B cell (primary cell): ENCODE results near the gene RMND1. TPM values are rescaled to one million over a fixed set of nuclear protein-coding genes. Genes with fewer than 3 reads are reported as not detected.

Experiments
- ATAC-seq: fragments of 200-7000 bp; cut with Tn5 transposase; one replicate; pipeline ENCODE4 v1.10.0; 2021; ENCODE audit warnings: low read depth, mild to moderate bottlenecking, moderate number of reproducible peaks, moderate library complexity
- CTCF ChIA-PET: fragments of 350-600 bp; sonication (Branson Sonifier 250); formaldehyde crosslinking; loops from one replicate; lab custom pipeline; 2021; ENCODE audit warnings: antibody characterized with exemption, inconsistent platforms; lab: Charles Lee
- POLR2A ChIA-PET: fragments of 350-600 bp; sonication (Branson Sonifier 250); formaldehyde crosslinking; loops from one replicate; lab custom pipeline; 2021; ENCODE audit warnings: antibody characterized with exemption; lab: Charles Lee
- DNase-seq: peaks from one replicate; pipeline ENCODE4 v3.0.0; 2013
- H2AFZ ChIP-seq: 2 replicates; pipeline ENCODE4 v1.6.1; 2012; ENCODE audit warnings: mild to moderate bottlenecking, low read depth, low read length; ENCODE audit not compliant: insufficient read depth, poor library complexity, severe bottlenecking
- H3K27ac ChIP-seq, 2 donors: 1 replicate in 1 of 2; 2 replicates in 1 of 2; pipeline ENCODE4 v1.5.1; 2012 to 2013; ENCODE audit warnings: low read length in 2 of 2, mild to moderate bottlenecking in 2 of 2, moderate library complexity in 1 of 2
- H3K27me3 ChIP-seq, 4 experiments: fragments of 200-600 bp in 1 of 4; sonication (generic) in 1 of 4; replicated peaks in 1 of 4; 1 replicate in 2 of 4; 2 replicates in 2 of 4; pipeline versions ENCODE4 v1.6.1 to v1.7.0; 2013 to 2016; ENCODE audit warnings: low read length in 3 of 4, mild to moderate bottlenecking in 2 of 4, mixed read lengths in 1 of 4, moderate library complexity in 1 of 4; ENCODE audit not compliant: insufficient read depth in 4 of 4, control insufficient read depth in 3 of 4; ENCODE audit errors: control extremely low read depth in 1 of 4
- H3K36me3 ChIP-seq, 2 experiments: replicated peaks in 1 of 2; 1 replicate in 1 of 2; 2 replicates in 1 of 2; pipeline versions ENCODE4 v1.6.1 to v1.7.1; 2013; ENCODE audit warnings: low read length in 1 of 2; ENCODE audit not compliant: insufficient read depth in 2 of 2, control insufficient read depth in 1 of 2; ENCODE audit errors: control extremely low read depth in 1 of 2, extremely low read depth in 1 of 2
- H3K4me1 ChIP-seq, 2 donors: fragments of 200-600 bp in 1 of 2; sonication (generic) in 1 of 2; 1 replicate in 1 of 2; 2 replicates in 1 of 2; pipeline versions ENCODE4 v1.5.1 to v1.6.1; 2013 to 2017; ENCODE audit warnings: low read length in 2 of 2; ENCODE audit not compliant: control insufficient read depth in 2 of 2, insufficient read depth in 2 of 2
- H3K4me2 ChIP-seq: replicated peaks from 2 replicates; pipeline ENCODE3; 2012; ENCODE audit warnings: mild to moderate bottlenecking, low read depth, low read length; ENCODE audit not compliant: poor library complexity, severe bottlenecking
- H3K4me3 ChIP-seq, 5 experiments: fragments of 200-600 bp in 1 of 5; sonication (generic) in 1 of 5; 1 replicate in 3 of 5; 2 replicates in 2 of 5; pipeline versions ENCODE4 v1.5.1 to v1.7.0; 2011 to 2016; ENCODE audit warnings: low read length in 4 of 5, mild to moderate bottlenecking in 4 of 5, low read depth in 2 of 5, control low read depth in 1 of 5, moderate library complexity in 1 of 5; ENCODE audit not compliant: insufficient read depth in 1 of 5; ENCODE audit errors: control extremely low read depth in 1 of 5, extremely low read depth in 1 of 5
- H3K79me2 ChIP-seq: fragments of 200-600 bp; sonication (generic); one replicate; pipeline ENCODE4 v1.6.0; 2016; ENCODE audit warnings: low read length; ENCODE audit not compliant: control insufficient read depth, insufficient read depth
- H3K9ac ChIP-seq: fragments of 200-600 bp; sonication (generic); 2 replicates; pipeline ENCODE4 v1.6.1; 2017; ENCODE audit warnings: mild to moderate bottlenecking, low read length, moderate library complexity
- H3K9me3 ChIP-seq, 3 donors: one replicate each; pipeline versions ENCODE4 v1.6.1 to v1.7.1; 2013; ENCODE audit warnings: low read length in 2 of 3; ENCODE audit not compliant: control insufficient read depth in 2 of 3, insufficient read depth in 1 of 3; ENCODE audit errors: control extremely low read depth in 1 of 3
- H4K20me1 ChIP-seq: 2 replicates; pipeline ENCODE4 v1.6.0; 2012; ENCODE audit warnings: mild to moderate bottlenecking, low read length; ENCODE audit not compliant: insufficient read depth, control insufficient read depth, poor library complexity, severe bottlenecking
- H3K27ac Mint-ChIP-seq: one replicate; pipeline ENCODE4 v1.8.0; 2021; ENCODE audit warnings: mixed read lengths
- H3K27me3 Mint-ChIP-seq: one replicate; pipeline ENCODE4 v1.8.0; 2021; ENCODE audit warnings: mixed read lengths
- H3K4me1 Mint-ChIP-seq: one replicate; pipeline ENCODE4 v1.8.0; 2021; ENCODE audit warnings: mixed read lengths
- H3K4me3 Mint-ChIP-seq: one replicate; pipeline ENCODE4 v1.8.0; 2021; ENCODE audit warnings: mixed read lengths
- H3K9me3 Mint-ChIP-seq: one replicate; pipeline ENCODE4 v1.8.0; 2022; ENCODE audit warnings: mixed read lengths; ENCODE audit not compliant: insufficient read depth
- EZH2 ChIP-seq: IDR thresholded peaks from 2 replicates; pipeline ENCODE4 v1.6.1; 2012; ENCODE audit warnings: borderline replicate concordance, low read depth, mild to moderate bottlenecking, moderate library complexity, low read length; ENCODE audit not compliant: insufficient read depth, poor library complexity, severe bottlenecking
- WGBS: methylation state at CpG from one replicate; pipeline ENCODE4 v1.1.5; 2013; ENCODE audit warnings: missing lambda C conversion rate; ENCODE audit not compliant: insufficient coverage; 5-methylcytosine and 5-hydroxymethylcytosine counted together
- intact Hi-C: fragments of 100-400 bp; cut with micrococcal nuclease; formaldehyde crosslinking; loops from one replicate; pipeline ENCODE4 v1.10.0; 2022
- polyA plus RNA-seq: library from polyadenylated mRNA; depleted of rRNA; stranded (reverse); fragments of >200 nt; gene quantifications from 2 replicates; pipeline ENCODE4 v1.2.3, GENCODE V29; 2012
- total RNA-seq, 2 donors: library from RNA; stranded (reverse); fragments of 120-200 nt in 1 of 2; gene quantifications; 1 replicate in 1 of 2; 2 replicates in 1 of 2; pipeline versions ENCODE4 v1.2.3 to v1.2.4, GENCODE V29; 2013 to 2022
- TF ChIP-seq, protein P1 (sequence below): fragments of 200-600 bp; IDR thresholded peaks from one replicate; pipeline ENCODE4 v1.8.0; 2022; ENCODE audit warnings: antibody characterized with exemption, mild to moderate bottlenecking

Gene RMND1
- total and polyA plus RNA-seq, 2 donors (not counting 1 experiment from before 2014, with no cell fraction given) = 4.3 to 15.7 TPM

DNA sequence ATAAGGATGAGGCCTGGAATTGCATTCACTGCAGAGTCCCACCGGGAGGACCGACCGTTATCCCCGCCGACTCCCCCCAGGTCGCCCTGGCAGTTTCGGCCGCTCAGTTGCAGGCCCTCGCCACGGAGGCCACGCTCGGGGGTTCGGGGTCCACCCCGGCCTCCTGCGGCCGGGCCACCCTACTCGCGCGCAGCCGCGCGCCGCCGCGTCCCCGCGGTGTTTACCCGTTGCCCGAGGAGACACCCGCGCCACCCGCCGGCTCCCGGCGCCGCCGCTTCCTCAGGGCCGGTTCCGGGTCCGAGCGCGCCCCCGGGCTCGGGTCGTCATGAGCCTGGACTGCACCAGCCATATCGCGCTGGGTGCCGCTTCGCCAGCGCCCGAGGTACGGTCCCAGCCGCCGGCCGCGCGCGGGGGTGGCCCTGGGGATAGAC, 41.9 kb upstream of the RMND1 start, which contains the start of gene CCDC170:
TSS of gene CCDC170 (plus strand) at position 214 of the 431 bp plus-strand sequence. CDS start at position 326, 112 bp downstream.
- peak within 1 kb of the TSS; percentile 64 for H2AFZ ChIP-seq
- 2% methylated on average over 58 of the region's 58 CpGs for WGBS

DNA sequence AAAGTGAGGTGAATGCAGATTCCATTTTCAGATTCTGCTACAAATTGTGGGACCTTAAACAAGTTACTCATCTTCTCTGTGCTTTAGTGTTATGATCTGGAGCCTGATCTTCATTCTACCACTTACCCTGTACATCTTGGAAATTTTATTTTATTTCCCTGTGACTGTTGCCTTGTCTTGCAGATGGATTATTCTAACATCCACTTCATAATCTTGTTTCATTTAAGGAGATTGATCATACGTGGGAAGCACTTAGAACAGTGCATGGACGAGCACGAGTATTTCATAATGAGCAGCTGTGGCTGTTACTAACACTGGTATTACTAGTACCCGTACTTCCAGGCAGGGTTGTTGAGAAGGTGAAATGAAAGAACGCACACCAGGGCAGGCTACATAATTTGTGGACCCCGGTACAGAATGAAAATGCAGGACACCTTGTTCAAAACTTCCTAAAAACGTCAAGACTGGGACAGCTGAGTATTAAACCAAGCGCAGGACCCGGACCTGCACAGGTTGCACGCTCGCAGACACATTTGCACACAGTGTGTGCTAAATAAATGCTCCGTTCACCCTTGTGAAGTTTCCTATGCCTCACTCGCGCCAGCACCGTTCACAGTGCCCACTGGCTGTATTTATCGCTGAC, 41.4 kb upstream of the RMND1 start:
- DNase-seq (no peak), ATAC-seq (no peak)
- TF ChIP-seq EZH2 = no peak
- TF ChIP-seq, protein P1, sequence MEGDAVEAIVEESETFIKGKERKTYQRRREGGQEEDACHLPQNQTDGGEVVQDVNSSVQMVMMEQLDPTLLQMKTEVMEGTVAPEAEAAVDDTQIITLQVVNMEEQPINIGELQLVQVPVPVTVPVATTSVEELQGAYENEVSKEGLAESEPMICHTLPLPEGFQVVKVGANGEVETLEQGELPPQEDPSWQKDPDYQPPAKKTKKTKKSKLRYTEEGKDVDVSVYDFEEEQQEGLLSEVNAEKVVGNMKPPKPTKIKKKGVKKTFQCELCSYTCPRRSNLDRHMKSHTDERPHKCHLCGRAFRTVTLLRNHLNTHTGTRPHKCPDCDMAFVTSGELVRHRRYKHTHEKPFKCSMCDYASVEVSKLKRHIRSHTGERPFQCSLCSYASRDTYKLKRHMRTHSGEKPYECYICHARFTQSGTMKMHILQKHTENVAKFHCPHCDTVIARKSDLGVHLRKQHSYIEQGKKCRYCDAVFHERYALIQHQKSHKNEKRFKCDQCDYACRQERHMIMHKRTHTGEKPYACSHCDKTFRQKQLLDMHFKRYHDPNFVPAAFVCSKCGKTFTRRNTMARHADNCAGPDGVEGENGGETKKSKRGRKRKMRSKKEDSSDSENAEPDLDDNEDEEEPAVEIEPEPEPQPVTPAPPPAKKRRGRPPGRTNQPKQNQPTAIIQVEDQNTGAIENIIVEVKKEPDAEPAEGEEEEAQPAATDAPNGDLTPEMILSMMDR = no peak
- peak overlapping the region; percentile 72 for H3K4me3 Mint-ChIP-seq
- no peak overlapping the region for H3K27ac Mint-ChIP-seq
- Histone ChIP-seq H3K27ac (no peak overlapping the region), H4K20me1 (no peaks in the 10 kb centered on the region), H3K9ac (peak overlapping the region; percentile 51), H3K79me2 (no peaks in the 10 kb centered on the region), H3K4me3 (peak overlapping the region in 4 of 5 experiments; percentile 32 to 60 (median 41)), H2AFZ (peak overlapping the region; percentile 64), H3K4me2 (peak overlapping the region; percentile 83), H3K27me3 (peaks cover 0 to 32% (median 22%) of the 10 kb centered on the region in 4 experiments), H3K4me1 (peaks cover 14 to 15% of the 10 kb centered on the region in 2 donors), H3K9me3 (no peaks in the 10 kb centered on the region), H3K36me3 (no peaks in the 10 kb centered on the region)
- POLR2A ChIA-PET = no interaction called here
- intact Hi-C loops = no loop called here
- WGBS = 61% methylated on average over 15 of the region's 16 CpGs
- no peaks in the 10 kb centered on the region for H3K9me3 Mint-ChIP-seq
- H3K4me1 Mint-ChIP-seq = peaks cover 19% of the 10 kb centered on the region
- peaks cover 47% of the 10 kb centered on the region for H3K27me3 Mint-ChIP-seq
- CTCF ChIA-PET = no interaction called here

More for the DNA sequence above, 41.9 kb upstream of the RMND1 start, which contains the start of gene CCDC170:
- Histone ChIP-seq H4K20me1 (no peaks in the 10 kb centered on the region), H3K27ac (no peak within 1 kb of the TSS), H3K9me3 (no peaks in the 10 kb centered on the region), H3K27me3 (peaks cover 0 to 32% (median 22%) of the 10 kb centered on the region in 4 experiments), H3K9ac (peak within 1 kb of the TSS; percentile 51), H3K79me2 (no peaks in the 10 kb centered on the region), H3K36me3 (no peaks in the 10 kb centered on the region), H3K4me1 (peaks cover 14 to 15% of the 10 kb centered on the region in 2 donors), H3K4me3 (peak within 1 kb of the TSS; percentile 19 to 60 (median 35)), H3K4me2 (peak within 1 kb of the TSS; percentile 83)
- Mint-ChIP-seq H3K4me3 (peak within 1 kb of the TSS; percentile 80), H3K4me1 (peaks cover 21% of the 10 kb centered on the region), H3K9me3 (no peaks in the 10 kb centered on the region), H3K27me3 (peaks cover 47% of the 10 kb centered on the region), H3K27ac (no peak within 1 kb of the TSS)
- DNase-seq = peak; percentile 21
- intact Hi-C loops = no loop called here
- ChIA-PET POLR2A (no interaction called here), CTCF (no interaction called here)
- TF ChIP-seq, protein P1 = no peak
- TF ChIP-seq EZH2 = no peak
- ATAC-seq = peak; percentile 14
